Measurements from ENCODE around the gene NAA80. TPM values are rescaled to one million over a fixed set of nuclear protein-coding genes. Genes with fewer than 3 reads are reported as not detected.

The NAA80 gene
- total RNA-seq, 1 donor from 2014 or later, result 20.1 TPM

DNA sequence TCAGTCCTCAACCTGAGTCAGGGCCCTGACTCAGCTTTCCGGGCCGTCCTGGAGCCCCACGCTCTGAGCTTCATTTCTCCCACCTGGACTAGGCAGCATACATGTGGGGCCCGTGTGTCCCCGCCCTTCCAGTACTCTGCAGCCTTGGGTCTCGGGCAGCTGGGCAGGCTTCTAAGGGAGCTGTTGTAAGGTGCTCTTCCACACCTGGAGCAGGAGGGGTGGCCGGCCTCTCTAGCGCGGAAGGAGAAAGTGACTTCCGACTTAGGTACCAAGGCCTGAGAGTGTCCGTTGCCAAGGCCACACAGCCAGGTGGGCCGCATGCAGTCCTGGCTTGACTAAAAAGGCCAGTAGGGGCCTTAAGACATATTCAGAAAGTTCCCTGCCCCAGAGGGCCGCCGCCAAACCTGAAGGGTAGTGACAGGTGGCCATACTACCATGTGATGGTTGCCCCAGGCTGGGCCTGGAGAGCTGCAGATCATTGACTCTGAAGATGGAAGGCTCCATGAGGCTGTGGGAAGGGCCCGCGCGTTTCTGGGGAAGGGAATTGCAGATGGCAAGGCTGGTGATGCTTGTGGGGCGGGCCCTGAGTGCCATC, 39.7 kb downstream of the NAA80 start:
- no peak for DNase-seq (ENCODE audit: low read depth)

DNA sequence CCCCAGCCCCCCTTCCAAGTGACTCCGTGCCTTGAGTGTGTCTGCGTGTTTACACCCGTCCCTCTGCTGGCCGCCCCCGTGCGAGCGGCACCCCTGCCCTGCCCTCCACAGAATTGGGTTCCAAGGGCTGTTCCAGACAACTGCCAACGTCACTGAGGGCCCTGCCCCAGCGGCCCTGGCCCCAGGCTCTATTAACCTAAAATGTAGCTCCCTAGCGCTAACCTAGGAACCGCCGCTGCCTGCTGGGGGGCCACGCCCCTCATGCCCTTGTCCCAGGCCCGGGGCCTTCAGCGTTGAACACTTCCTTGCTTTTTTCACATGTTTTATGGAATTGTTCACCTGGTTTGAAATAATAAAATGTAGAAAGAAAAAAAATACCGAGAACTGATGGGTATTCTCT, 40.2 kb downstream of the NAA80 start:
- DNase-seq (ENCODE audit: low read depth), result no peak

DNA sequence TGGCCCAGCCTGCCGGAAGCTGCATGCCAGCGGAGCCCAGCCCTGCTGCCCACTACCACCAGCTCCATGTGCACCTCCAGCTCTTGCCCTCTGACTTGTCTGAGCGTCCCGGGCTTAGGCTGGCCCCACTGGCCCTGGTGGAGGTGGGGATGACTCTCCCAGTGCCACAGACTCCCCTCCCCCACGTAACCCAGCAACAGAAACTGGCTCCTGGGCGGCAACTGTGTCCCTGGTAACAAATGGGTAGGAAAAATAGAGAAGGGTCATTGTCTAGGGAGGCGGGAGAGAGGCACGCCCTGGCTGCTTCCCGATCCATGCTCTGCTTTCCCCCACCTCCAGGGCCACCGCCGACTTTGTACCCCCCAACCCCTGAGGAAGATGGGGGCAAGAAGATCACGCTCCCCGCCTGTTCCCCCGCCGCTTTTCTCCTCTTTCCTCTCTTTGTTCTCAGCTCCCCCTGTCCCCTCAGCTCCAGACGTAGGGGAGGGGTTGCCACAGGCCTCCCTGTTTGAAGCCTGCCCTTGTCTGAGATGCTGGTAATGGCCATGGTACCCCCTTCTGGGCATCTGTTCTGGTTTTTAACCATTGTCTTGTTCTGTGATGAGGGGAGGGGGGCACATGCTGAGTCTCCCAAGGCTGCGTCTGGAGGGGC, 41.0 kb downstream of the NAA80 start:
- no peak for DNase-seq (ENCODE audit: low read depth)

DNA sequence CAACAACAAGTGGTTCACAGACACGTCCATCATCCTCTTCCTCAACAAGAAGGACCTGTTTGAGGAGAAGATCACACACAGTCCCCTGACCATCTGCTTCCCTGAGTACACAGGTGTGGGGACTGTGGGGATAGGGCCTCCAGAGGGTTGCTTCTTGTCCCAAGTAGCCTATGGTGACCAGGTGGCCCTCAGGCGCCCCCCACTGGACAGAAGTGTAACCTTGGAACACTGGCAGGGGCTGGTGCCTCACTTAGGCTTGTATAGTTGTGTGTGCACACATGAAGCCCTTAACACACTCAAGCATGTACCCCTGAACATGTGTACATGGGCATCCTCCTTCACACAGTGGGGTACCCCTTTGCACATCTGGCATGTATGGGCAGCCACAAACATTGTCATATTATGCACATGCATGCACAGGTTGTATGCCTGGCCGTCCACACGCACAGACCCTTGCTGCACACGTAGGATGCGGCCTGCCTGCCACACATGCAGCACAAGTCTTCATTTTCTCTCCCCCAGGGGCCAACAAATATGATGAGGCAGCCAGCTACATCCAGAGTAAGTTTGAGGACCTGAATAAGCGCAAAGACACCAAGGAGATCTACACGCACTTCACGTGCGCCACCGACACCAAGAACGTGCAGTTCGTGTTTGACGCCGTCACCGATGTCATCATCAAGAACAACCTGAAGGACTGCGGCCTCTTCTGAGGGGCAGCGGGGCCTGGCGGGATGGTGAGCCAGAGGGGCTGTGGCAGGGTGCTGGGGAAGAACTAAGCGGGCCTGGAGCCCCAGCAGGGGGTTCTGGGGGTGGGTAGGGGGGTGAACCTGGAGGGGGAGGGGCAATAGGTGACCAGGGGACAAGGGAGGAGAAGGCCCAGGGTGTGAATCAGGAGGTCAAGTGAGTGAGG, 42.0 kb downstream of the NAA80 start:
- no peak for DNase-seq (ENCODE audit: low read depth)

DNA sequence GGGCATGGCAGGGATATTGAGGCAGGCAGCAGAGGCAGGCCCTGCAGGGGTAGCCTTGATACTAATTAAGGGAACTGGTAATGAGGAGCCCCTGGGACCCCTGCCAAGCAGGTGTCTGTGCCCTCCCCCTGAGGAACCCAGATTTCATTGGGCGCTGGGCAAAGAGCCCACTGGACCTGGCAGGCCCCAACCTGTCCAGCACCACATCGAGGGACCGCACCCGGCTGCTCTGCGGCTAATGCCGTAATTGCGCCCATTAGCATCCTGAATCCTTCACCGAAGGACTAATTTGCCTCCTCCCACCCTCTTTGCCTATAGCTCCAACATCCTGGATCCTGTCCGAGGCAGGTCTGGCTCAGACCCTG, 44.0 kb downstream of the NAA80 start:
- no peak for DNase-seq (ENCODE audit: low read depth)

DNA sequence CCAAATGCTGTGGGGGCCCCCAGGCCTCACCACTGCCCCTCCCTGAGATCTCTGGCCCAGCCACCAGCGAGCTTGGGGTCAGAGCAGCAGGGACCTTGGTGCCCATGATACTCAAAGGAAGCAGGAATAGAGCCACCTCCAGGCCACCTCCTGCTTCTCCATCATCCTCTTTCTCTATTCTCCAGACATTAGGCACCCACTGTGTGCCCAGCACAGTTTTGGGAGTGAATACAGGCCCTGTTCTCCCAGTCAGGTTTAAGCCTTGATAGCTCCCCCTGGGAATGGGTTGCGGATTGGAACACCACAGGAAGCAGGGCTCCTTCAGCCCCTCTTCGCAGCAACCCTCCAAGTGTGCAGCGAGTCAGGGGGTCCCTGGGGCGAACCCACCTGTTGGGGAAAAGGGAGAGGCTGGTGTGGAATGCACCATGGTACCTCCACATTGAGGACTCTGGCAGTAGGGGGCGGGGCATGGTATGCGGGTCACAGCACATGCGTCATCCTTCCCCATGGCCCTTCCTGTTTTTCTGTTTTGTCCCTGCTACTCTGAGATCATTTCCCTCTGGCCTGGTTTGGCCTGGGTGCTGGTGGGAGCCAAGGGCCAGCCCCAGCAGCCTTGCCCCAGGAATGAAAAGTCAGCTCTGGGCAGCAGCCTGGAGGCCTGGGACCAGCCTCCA, 44.5 kb downstream of the NAA80 start:
- no peak for DNase-seq (ENCODE audit: low read depth)

DNA sequence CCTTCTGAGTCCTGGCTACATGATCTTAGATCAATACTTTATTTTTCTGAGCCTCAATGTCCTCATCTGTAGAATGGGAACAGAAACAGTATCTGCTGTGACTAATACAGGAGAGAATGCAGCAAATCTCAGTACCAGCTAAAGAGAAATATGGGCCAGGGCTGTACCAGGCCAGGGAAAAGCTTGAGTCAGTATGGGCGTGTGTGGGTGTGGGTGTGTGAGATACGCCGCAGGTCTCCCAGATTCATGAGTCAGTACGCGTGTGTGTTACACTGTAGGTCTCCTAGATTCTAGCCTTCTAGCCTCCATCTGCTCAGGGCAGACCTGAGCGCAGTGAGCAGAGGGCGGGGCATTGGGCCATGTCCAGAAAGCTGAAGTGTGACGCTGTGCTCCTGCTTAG, 48.0 kb downstream of the NAA80 start:
- no peak for DNase-seq (ENCODE audit: low read depth)

DNA sequence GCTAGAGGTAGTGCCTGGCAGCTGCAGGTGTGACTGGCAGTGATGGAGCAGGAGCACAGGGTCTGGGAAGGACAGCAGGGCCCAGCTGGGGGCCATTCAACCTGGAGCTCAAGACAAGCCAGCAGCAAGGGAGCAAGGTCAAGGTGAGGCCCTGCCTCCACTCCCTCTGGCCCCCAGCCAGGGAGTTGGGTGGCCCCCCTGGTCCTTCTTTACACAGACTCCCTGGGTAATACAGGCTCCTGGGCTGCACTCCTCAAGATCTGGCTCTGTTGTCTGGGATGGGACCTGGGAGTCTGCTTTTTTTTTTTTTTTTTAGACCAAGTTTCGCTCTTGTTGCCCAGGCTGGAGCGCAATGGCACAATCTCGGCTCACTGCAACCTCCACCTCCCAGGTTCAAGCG, 48.7 kb downstream of the NAA80 start:
- no peak for DNase-seq (ENCODE audit: low read depth)

DNA sequence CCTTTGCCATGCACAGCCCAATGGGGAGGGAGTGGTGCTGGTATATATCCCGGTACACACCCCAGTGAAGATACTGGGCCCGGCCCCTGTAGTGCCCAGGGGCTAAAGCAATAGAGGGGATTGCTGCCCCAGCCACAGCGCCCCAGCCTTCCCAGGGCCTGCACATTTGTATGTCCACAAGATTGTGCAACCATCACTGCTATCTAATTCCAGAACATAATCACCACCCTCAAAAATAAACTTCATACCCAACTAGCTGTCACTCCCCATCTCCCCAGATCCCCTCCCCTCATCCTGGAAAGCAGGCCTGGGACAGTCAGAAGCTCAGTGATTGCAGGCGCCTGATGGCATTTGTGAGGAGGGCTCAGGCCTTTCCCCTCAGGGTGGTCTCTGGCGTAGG, 49.7 kb downstream of the NAA80 start:
- DNase-seq (ENCODE audit: low read depth), result no peak

DNA sequence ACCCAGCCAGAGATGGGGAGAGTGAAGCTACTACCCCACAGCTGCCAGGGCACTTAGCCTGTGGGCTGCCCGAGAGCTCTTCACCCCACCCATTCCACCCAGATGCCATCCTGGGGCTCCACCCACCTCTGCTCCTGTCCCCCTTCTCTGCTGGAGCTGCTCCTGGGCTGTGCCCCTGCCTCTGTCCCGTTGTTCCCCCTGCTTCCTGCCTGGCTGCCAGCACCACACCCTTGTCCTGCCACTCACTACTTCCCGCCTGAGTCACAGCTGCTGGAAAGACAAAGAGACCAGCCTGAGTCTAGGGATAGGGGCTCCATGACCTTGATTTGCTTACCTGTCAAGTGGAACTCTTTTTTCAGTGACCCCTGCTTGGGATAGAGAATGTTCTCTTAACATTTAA, 50.8 kb downstream of the NAA80 start:
- peak; percentile 67 for DNase-seq (ENCODE audit: low read depth)

DNA sequence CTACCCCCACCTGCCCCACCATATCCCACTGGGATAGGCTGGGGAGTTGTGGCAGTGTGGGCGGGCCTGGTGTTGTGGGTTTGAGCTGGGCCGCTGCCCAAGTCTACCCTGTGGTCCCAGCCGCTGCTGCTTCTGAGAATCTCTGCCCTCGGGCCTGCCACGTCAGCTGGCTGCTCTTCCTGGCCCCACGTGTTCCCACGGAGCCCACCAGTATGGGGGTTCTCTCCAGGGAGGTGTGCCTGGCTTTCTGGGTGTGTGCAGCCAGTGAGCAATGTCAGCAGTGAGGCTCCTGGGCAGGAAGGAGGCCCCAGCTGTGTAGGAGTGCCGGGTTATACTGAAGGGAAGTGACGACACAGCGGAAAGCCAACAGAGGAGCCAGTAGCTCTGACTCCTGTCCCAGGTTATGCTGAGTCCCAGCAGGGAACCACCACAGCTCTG, 52.7 kb downstream of the NAA80 start:
- peak; percentile 95 for DNase-seq (ENCODE audit: low read depth)

Other genes starting within 250 kb of the NAA80 start
- 158 and 160 TPM in 2 replicates for gene RBM5, start 210.5 kb downstream of the NAA80 start, total RNA-seq
- 0.51 and 1.6 TPM in 2 replicates for gene SEMA3F, start 144.1 kb downstream of the NAA80 start, total RNA-seq
- 1.9 and 4.4 TPM in 2 replicates for gene GNAT1, start 107.8 kb downstream of the NAA80 start, total RNA-seq
- gene SLC38A3, start 94.1 kb downstream of the NAA80 start, total RNA-seq, result 9.1 and 42.7 TPM in 2 replicates
- gene GNAI2, start 63.2 kb downstream of the NAA80 start, total RNA-seq, result 137 and 138 TPM in 2 replicates
- 8.3 and 14.0 TPM in 2 replicates for gene SEMA3B, start 30.3 kb downstream of the NAA80 start, total RNA-seq
- gene LSMEM2, start 20.3 kb downstream of the NAA80 start, total RNA-seq, result 0.47 and 2.7 TPM in 2 replicates
- 99.0 and 99.1 TPM in 2 replicates for gene IFRD2, start 7.0 kb downstream of the NAA80 start, total RNA-seq
- gene HYAL3, start within 50 bp of the NAA80 start, total RNA-seq, result 2.9 and 7.4 TPM in 2 replicates
- gene HYAL1, start 4.2 kb upstream of the NAA80 start, total RNA-seq, result 0.26 and 0.56 TPM in 2 replicates
- gene HYAL2, start 23.3 kb upstream of the NAA80 start, total RNA-seq, result 81.0 and 91.1 TPM in 2 replicates
- gene TUSC2, start 28.8 kb upstream of the NAA80 start, total RNA-seq, result 32.9 and 39.7 TPM in 2 replicates
- 9.0 and 16.2 TPM in 2 replicates for gene RASSF1, start 41.4 kb upstream of the NAA80 start, total RNA-seq
- 0.19 and 0.47 TPM in 2 replicates for gene ZMYND10, start 46.3 kb upstream of the NAA80 start, total RNA-seq
- gene NPRL2, start 51.4 kb upstream of the NAA80 start, total RNA-seq, result 24.6 and 27.6 TPM in 2 replicates
- gene CYB561D2, start 51.5 kb upstream of the NAA80 start, total RNA-seq, result 16.7 and 25.2 TPM in 2 replicates
- 61.7 and 69.0 TPM in 2 replicates for gene TMEM115, start 60.1 kb upstream of the NAA80 start, total RNA-seq
- gene CACNA2D2, start 204.2 kb upstream of the NAA80 start, total RNA-seq, result not detected in 2 replicates